Endothelial cell of umbilical vein (primary cell): ENCODE measurements around the gene PIGQ. TPM values are rescaled to one million over a fixed set of nuclear protein-coding genes. Genes with fewer than 3 reads are reported as not detected.

ENCODE experiments used
- BruUV-seq: library from RNA; stranded (reverse); fragments of 400-500 nt; replicated peaks from 2 replicates; lab custom pipeline; 2021; lab: Mats Ljungman, UMichigan
- CTCF ChIA-PET: fragments of 300-600, 350-600 bp; sonication (Branson Sonifier 250); formaldehyde crosslinking; loops from one replicate; lab custom pipeline; 2021; ENCODE audit warnings: antibody characterized with exemption, inconsistent platforms; lab: Charles Lee
- POLR2A ChIA-PET: fragments of 300-600, 350-600 bp; sonication (Branson Sonifier 250); formaldehyde crosslinking; loops from one replicate; lab custom pipeline; 2021; ENCODE audit warnings: antibody characterized with exemption, inconsistent platforms; lab: Charles Lee
- DNase-seq: peaks from one replicate; pipeline ENCODE4 v3.0.0-alpha.2; 2011; ENCODE audit warnings: low read depth, low spot score
- FAIRE-seq: peaks from 2 replicates; lab custom pipeline; 2011; peaks lifted over from hg19 to GRCh38; lab: Jason Lieb, UNC
- H2AFZ ChIP-seq: 2 replicates; pipeline ENCODE4 v1.6.0; 2012; ENCODE audit warnings: low read depth, low read length, control low read depth, inconsistent platforms
- H3K27ac ChIP-seq: 2 replicates; pipeline ENCODE4 v1.5.1; 2011; ENCODE audit warnings: low read depth, mild to moderate bottlenecking, control low read depth, low read length, moderate library complexity; ENCODE audit not compliant: insufficient read depth
- H3K27me3 ChIP-seq, 2 experiments: 2 replicates each; pipeline versions ENCODE4 v1.6.0 to v1.6.1; 2011; ENCODE audit warnings: low read length in 2 of 2, mixed read lengths in 1 of 2; ENCODE audit not compliant: control insufficient read depth in 2 of 2, insufficient read depth in 2 of 2
- H3K36me3 ChIP-seq, 2 experiments: 2 replicates in 1 of 2; 3 replicates in 1 of 2; pipeline ENCODE4 v1.5.1; 2011; ENCODE audit warnings: low read length in 2 of 2, mild to moderate bottlenecking in 1 of 2, moderate library complexity in 1 of 2; ENCODE audit not compliant: control insufficient read depth in 2 of 2, insufficient read depth in 2 of 2; ENCODE audit errors: extremely low read depth in 1 of 2
- H3K4me1 ChIP-seq: 3 replicates; pipeline ENCODE4 v1.5.1; 2011; ENCODE audit warnings: mild to moderate bottlenecking, low read length; ENCODE audit not compliant: control insufficient read depth, insufficient read depth; ENCODE audit errors: extremely low read depth
- H3K4me2 ChIP-seq: 2 replicates; pipeline ENCODE4 v1.6.1; 2011; ENCODE audit warnings: low read length, control low read depth, mixed read lengths; ENCODE audit not compliant: insufficient read depth
- H3K4me3 ChIP-seq, 3 experiments: fragments of 200-600 bp in 1 of 3; sonication (generic), shearing (Covaris generic) in 1 of 3; replicated peaks in 1 of 3; 2 replicates each; pipeline ENCODE4 v1.5.1; 2011 to 2016; ENCODE audit warnings: control low read depth in 3 of 3, low read length in 3 of 3, mild to moderate bottlenecking in 2 of 3, inconsistent platforms in 1 of 3, low read depth in 1 of 3, moderate library complexity in 1 of 3; ENCODE audit not compliant: insufficient read depth in 1 of 3
- H3K79me2 ChIP-seq: 2 replicates; pipeline ENCODE4 v1.6.0; 2012; ENCODE audit warnings: low read length, inconsistent platforms; ENCODE audit not compliant: control insufficient read depth, insufficient read depth
- H3K9ac ChIP-seq: replicated peaks from 2 replicates; pipeline ENCODE3; 2011; ENCODE audit warnings: low read length, control low read depth; ENCODE audit not compliant: insufficient read depth; ENCODE audit errors: extremely low read depth
- H3K9me1 ChIP-seq: replicated peaks from 3 replicates; pipeline ENCODE4 v1.6.0; 2011; ENCODE audit warnings: mild to moderate bottlenecking, low read length; ENCODE audit not compliant: control insufficient read depth, insufficient read depth; ENCODE audit errors: extremely low read depth
- H3K9me3 ChIP-seq: replicated peaks from 2 replicates; pipeline ENCODE4 v1.5.1; 2012; ENCODE audit warnings: low read length, inconsistent platforms; ENCODE audit not compliant: control insufficient read depth, insufficient read depth
- H4K20me1 ChIP-seq: replicated peaks from 2 replicates; pipeline ENCODE3; 2011; ENCODE audit warnings: mild to moderate bottlenecking, low read length; ENCODE audit not compliant: control insufficient read depth, insufficient read depth; ENCODE audit errors: extremely low read depth
- CTCF ChIP-seq, 2 donors: IDR thresholded peaks; 1 replicate in 1 of 2; 2 replicates in 1 of 2; pipeline ENCODE4 v1.5.1; 2011; ENCODE audit warnings: low read length in 2 of 2, mild to moderate bottlenecking in 2 of 2, moderate library complexity in 2 of 2, control low read depth in 1 of 2, inconsistent platforms in 1 of 2, low read depth in 1 of 2; ENCODE audit not compliant: insufficient read depth in 1 of 2; ENCODE audit errors: extremely low read depth in 1 of 2
- EZH2 ChIP-seq: IDR thresholded peaks from 2 replicates; pipeline ENCODE4 v1.6.1; 2012; ENCODE audit warnings: borderline replicate concordance, low read depth, mild to moderate bottlenecking, moderate library complexity, low read length, inconsistent platforms; ENCODE audit not compliant: severe bottlenecking
- POLR2A ChIP-seq: IDR thresholded peaks from 2 replicates; pipeline ENCODE4 v1.6.1; 2012; ENCODE audit warnings: low read depth, mild to moderate bottlenecking, control low read depth, low read length
- dilution Hi-C: fragments of 300-500 bp; cut with MboI; formaldehyde crosslinking; loops from one replicate; pipeline ENCODE4 v1.15.0; 2019; ENCODE audit warnings: low sequenced_read_pairs; ENCODE audit not compliant: extremely low pct_ligation_motif_present
- intact Hi-C: fragments of 100-400 bp; cut with micrococcal nuclease; formaldehyde crosslinking; loops from one replicate; pipeline ENCODE4 v1.10.0; 2022
- polyA plus RNA-seq, 4 experiments: library from polyadenylated mRNA; depleted of rRNA in 3 of 4; stranded (reverse) in 3 of 4; unstranded in 1 of 4; fragments of >200 nt; gene quantifications; 2 replicates each; pipeline versions ENCODE4 v1.2.1 to v1.2.3, GENCODE V29; 2011 to 2012; ENCODE audit warnings: missing spikeins in 1 of 4
- total RNA-seq: library from RNA; stranded (reverse); gene quantifications from 2 replicates; pipeline ENCODE4 v1.2.3, GENCODE V29; 2021
- TF ChIP-seq, protein P1 (sequence below): IDR thresholded peaks from 2 replicates; pipeline ENCODE4 v1.6.1; 2011; ENCODE audit not compliant: insufficient read depth, insufficient read length

The PIGQ gene
- total and polyA plus RNA-seq, 2 donors (not counting 3 experiments of a cell fraction or from before 2014, with no cell fraction given), result 66.9 to 67.7 TPM

GRCh38 chr16:591892-592517 lies 22.2 kb downstream of the PIGQ start:
- Histone ChIP-seq H3K9ac (no peak overlapping the region), H3K27ac (no peak overlapping the region), H4K20me1 (no peaks in the 10 kb centered on the region), H3K79me2 (peaks cover 27% of the 10 kb centered on the region), H3K27me3 (no peaks in the 10 kb centered on the region), H3K4me1 (peaks cover 16% of the 10 kb centered on the region), H3K4me3 (no peak overlapping the region), H2AFZ (no peak overlapping the region), H3K9me1 (no peaks in the 10 kb centered on the region), H3K36me3 (peaks cover 0 to 3% of the 10 kb centered on the region in 2 experiments), H3K9me3 (no peaks in the 10 kb centered on the region), H3K4me2 (no peak overlapping the region)
- dilution Hi-C loops (no loop called here), intact Hi-C loops (no loop called here)
- POLR2A ChIA-PET, result no interaction called here
- BruUV-seq, result no TSS peak
- TF ChIP-seq CTCF (IDR thresholded peaks at IDR 0.05; ENCODE audit: extremely low read depth in 1 of 2, insufficient read depth in 1 of 2, low read depth in 1 of 2, low read length in 2 of 2), result no peak
- CTCF ChIA-PET, result no interaction called here
- no peak for DNase-seq
- FAIRE-seq, result no peak

GRCh38 chr16:592518-593306 lies 22.9 kb downstream of the PIGQ start:
- Histone ChIP-seq H3K4me2 (no peak overlapping the region), H3K9me3 (no peaks in the 10 kb centered on the region), H4K20me1 (no peaks in the 10 kb centered on the region), H3K9me1 (no peaks in the 10 kb centered on the region), H3K9ac (no peak overlapping the region), H3K4me3 (no peak overlapping the region), H3K27me3 (no peaks in the 10 kb centered on the region), H3K79me2 (peaks cover 27% of the 10 kb centered on the region), H3K27ac (no peak overlapping the region), H3K4me1 (peaks cover 15% of the 10 kb centered on the region), H2AFZ (no peak overlapping the region), H3K36me3 (peaks cover 0 to 3% of the 10 kb centered on the region in 2 experiments)
- CTCF ChIA-PET, result interaction anchor here (1.6 kb wide), 1 partner anchor 13 kb away, joined by 5 read pairs; no protein-coding TSS in a partner anchor
- TF ChIP-seq, protein P1, sequence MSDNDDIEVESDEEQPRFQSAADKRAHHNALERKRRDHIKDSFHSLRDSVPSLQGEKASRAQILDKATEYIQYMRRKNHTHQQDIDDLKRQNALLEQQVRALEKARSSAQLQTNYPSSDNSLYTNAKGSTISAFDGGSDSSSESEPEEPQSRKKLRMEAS, result no peak
- no peak for TF ChIP-seq EZH2
- no peak for TF ChIP-seq POLR2A
- intact Hi-C loops (no loop called here), dilution Hi-C loops (no loop called here)
- FAIRE-seq (no peak), DNase-seq (no peak)
- POLR2A ChIA-PET, result no interaction called here
- no TSS peak for BruUV-seq
